ENCODE measurements around the gene PGM2L1. TPM values are rescaled to one million over a fixed set of nuclear protein-coding genes. Genes with fewer than 3 reads are reported as not detected.

Gene PGM2L1
- total RNA-seq, 1 donor, result 7.2 TPM

DNA sequence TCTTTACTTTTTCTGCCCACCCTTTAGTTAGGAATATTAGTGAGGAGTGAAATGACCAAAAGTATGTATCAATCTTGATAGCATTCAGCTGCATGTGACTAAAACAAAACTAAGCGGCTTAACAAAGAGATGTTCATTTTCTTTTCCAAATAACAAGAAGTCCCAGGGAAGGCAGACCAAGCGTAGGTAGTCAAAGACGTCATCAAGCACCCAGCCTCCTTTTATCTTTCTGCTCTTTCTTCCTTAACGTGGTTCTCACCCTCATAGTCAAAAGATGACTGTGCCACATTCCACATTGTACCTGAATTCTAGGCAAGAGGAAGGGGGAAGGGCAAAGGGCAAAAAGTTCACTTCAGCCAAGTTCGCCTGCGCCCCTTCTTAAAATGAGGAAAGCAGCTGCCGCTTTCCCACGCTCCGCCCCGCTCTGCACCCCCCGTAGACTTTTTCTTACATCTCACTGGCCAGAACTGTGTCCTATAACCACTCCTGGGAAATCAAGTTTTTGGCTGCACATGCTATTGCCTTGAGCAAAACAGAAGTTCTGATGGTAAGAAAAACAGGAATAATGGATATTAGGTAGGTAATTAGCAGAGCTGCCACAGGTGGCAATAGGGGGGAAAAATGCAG lies 14.6 kb upstream of the PGM2L1 start:
- H3K9me3 ChIP-seq (ENCODE audit: low read depth, low read length), result no peaks in the 10 kb centered on the region
- peaks cover 7% of the 10 kb centered on the region for H3K4me1 ChIP-seq (ENCODE audit: insufficient read depth, low read length)
- H4K20me1 ChIP-seq (ENCODE audit: insufficient read depth, low read length), result no peaks in the 10 kb centered on the region
- no peak for TF ChIP-seq CTCF (IDR thresholded peaks at IDR 0.05; ENCODE audit: extremely low read depth, low read depth, low read length)
- H3K27ac ChIP-seq (ENCODE audit: low read depth, low read length), result no peak overlapping the region
- no peaks in the 10 kb centered on the region for H3K79me2 ChIP-seq (ENCODE audit: insufficient read depth, low read length)
- no peak overlapping the region for H3K4me3 ChIP-seq (ENCODE audit: insufficient read depth, low read length)
- H3K27me3 ChIP-seq (ENCODE audit: insufficient read depth, low read length), result no peaks in the 10 kb centered on the region
- H2AFZ ChIP-seq (ENCODE audit: low read length), result no peak overlapping the region
- no peak for DNase-seq (ENCODE audit: insufficient read length, low spot score, missing footprints)
- no peak overlapping the region for H3K4me2 ChIP-seq (ENCODE audit: insufficient read depth, low read length)
- H3K36me3 ChIP-seq (ENCODE audit: insufficient read depth, low read length), result no peaks in the 10 kb centered on the region

GRCh38 chr11:74412321-74412720 lies 14.1 kb upstream of the PGM2L1 start:
- H3K79me2 ChIP-seq (ENCODE audit: insufficient read depth, low read length), result no peaks in the 10 kb centered on the region
- no peaks in the 10 kb centered on the region for H3K9me3 ChIP-seq (ENCODE audit: low read depth, low read length)
- no peak overlapping the region for H2AFZ ChIP-seq (ENCODE audit: low read length)
- DNase-seq (ENCODE audit: insufficient read length, low spot score, missing footprints), result peak; percentile 35
- peaks cover 2% of the 10 kb centered on the region for H3K4me1 ChIP-seq (ENCODE audit: insufficient read depth, low read length)
- no peaks in the 10 kb centered on the region for H4K20me1 ChIP-seq (ENCODE audit: insufficient read depth, low read length)
- no peak overlapping the region for H3K4me3 ChIP-seq (ENCODE audit: insufficient read depth, low read length)
- no peak overlapping the region for H3K4me2 ChIP-seq (ENCODE audit: insufficient read depth, low read length)
- TF ChIP-seq CTCF (IDR thresholded peaks at IDR 0.05; ENCODE audit: extremely low read depth, low read depth, low read length), result no peak
- no peak overlapping the region for H3K27ac ChIP-seq (ENCODE audit: low read depth, low read length)
- peaks cover 1% of the 10 kb centered on the region for H3K27me3 ChIP-seq (ENCODE audit: insufficient read depth, low read length)
- no peaks in the 10 kb centered on the region for H3K36me3 ChIP-seq (ENCODE audit: insufficient read depth, low read length)

DNA sequence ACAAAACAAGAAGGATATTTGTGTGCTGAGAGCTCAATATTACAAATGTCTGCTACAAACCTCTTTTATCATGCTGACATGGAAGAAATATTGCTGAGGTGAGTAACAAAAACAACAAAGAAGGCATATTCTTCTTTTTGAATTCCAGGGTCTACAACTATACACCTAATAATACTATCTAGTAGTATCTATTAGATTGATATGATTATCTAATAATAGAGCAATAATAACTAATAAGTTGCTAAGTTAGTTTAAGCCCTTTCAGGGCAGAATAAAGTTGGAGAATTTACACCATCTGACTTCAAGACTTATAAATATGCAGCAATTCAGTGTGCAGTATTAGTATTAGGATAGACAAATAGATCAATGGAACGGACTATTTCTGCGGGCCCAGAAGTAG lies 11.4 kb upstream of the PGM2L1 start:
- no peak overlapping the region for H3K4me3 ChIP-seq (ENCODE audit: insufficient read depth, low read length)
- no peak for TF ChIP-seq CTCF (IDR thresholded peaks at IDR 0.05; ENCODE audit: extremely low read depth, low read depth, low read length)
- no peak overlapping the region for H3K27ac ChIP-seq (ENCODE audit: low read depth, low read length)
- no peak for DNase-seq (ENCODE audit: insufficient read length, low spot score, missing footprints)
- H3K9me3 ChIP-seq (ENCODE audit: low read depth, low read length), result no peaks in the 10 kb centered on the region
- no peaks in the 10 kb centered on the region for H3K79me2 ChIP-seq (ENCODE audit: insufficient read depth, low read length)
- no peaks in the 10 kb centered on the region for H4K20me1 ChIP-seq (ENCODE audit: insufficient read depth, low read length)
- no peaks in the 10 kb centered on the region for H3K4me1 ChIP-seq (ENCODE audit: insufficient read depth, low read length)
- H3K27me3 ChIP-seq (ENCODE audit: insufficient read depth, low read length), result peaks cover 8% of the 10 kb centered on the region
- no peaks in the 10 kb centered on the region for H3K36me3 ChIP-seq (ENCODE audit: insufficient read depth, low read length)
- no peak overlapping the region for H3K4me2 ChIP-seq (ENCODE audit: insufficient read depth, low read length)
- H2AFZ ChIP-seq (ENCODE audit: low read length), result no peak overlapping the region

- Histone ChIP-seq H3K9me3 (ENCODE audit: low read depth, low read length) (no peaks in the 10 kb centered on the region), H3K4me3 (ENCODE audit: insufficient read depth, low read length) (no peak overlapping the region), H3K4me2 (ENCODE audit: insufficient read depth, low read length) (no peak overlapping the region), H4K20me1 (ENCODE audit: insufficient read depth, low read length) (no peaks in the 10 kb centered on the region), H3K36me3 (ENCODE audit: insufficient read depth, low read length) (no peaks in the 10 kb centered on the region), H3K27me3 (ENCODE audit: insufficient read depth, low read length) (peaks cover 8% of the 10 kb centered on the region), H3K27ac (ENCODE audit: low read depth, low read length) (no peak overlapping the region), H3K4me1 (ENCODE audit: insufficient read depth, low read length) (no peaks in the 10 kb centered on the region), H3K79me2 (ENCODE audit: insufficient read depth, low read length) (no peaks in the 10 kb centered on the region), H2AFZ (ENCODE audit: low read length) (peak overlapping the region; percentile 19)
- no peak for TF ChIP-seq CTCF (IDR thresholded peaks at IDR 0.05; ENCODE audit: extremely low read depth, low read depth, low read length)
- no peak for DNase-seq (ENCODE audit: insufficient read length, low spot score, missing footprints)
These were observed 5.5 kb upstream of the PGM2L1 start for GRCh38 chr11:74403607-74404321.
